ENCODE measurements around the gene SEPTIN12.

GRCh38 chr16:4813251-4814003, 25.3 kb upstream of the SEPTIN12 start:
- TF ChIP-seq EZH2 (IDR thresholded peaks at IDR 0.05; ENCODE audit: borderline replicate concordance, insufficient read depth, low read depth, low read length, poor library complexity, severe bottlenecking): no peak
- no peak for TF ChIP-seq CTCF (IDR thresholded peaks at IDR 0.05)

Measured in B cell (primary cell).